Karpas-422 (cell line): ENCODE results near the gene IFNA6. TPM values are rescaled to one million over a fixed set of nuclear protein-coding genes. Genes with fewer than 3 reads are reported as not detected.

Experiments used
- total RNA-seq: library from RNA; depleted of rRNA; stranded (reverse); fragments of >200 nt; shearing (Covaris generic); gene quantifications from 2 replicates; pipeline ENCODE4 v1.2.3, GENCODE V29; 2014; ENCODE audit warnings: low replicate concordance; rRNA removed

IFNA6 gene
- total RNA-seq, 1 experiment from 2014 or later = not detected

Other genes starting within 250 kb of the IFNA6 start
- gene IFNW1, start 209.1 kb downstream of the IFNA6 start, total RNA-seq = not detected in 2 replicates
- not detected in 2 replicates for gene IFNA21, start 184.2 kb downstream of the IFNA6 start, total RNA-seq
- gene IFNA4, start 163.3 kb downstream of the IFNA6 start, total RNA-seq = not detected in 2 replicates
- not detected in 2 replicates for gene IFNA7, start 148.7 kb downstream of the IFNA6 start, total RNA-seq
- not detected in 2 replicates for gene IFNA10, start 143.7 kb downstream of the IFNA6 start, total RNA-seq
- gene IFNA16, start 133.6 kb downstream of the IFNA6 start, total RNA-seq = not detected in 2 replicates
- gene IFNA17, start 122.7 kb downstream of the IFNA6 start, total RNA-seq = not detected in 2 replicates
- gene IFNA14, start 110.9 kb downstream of the IFNA6 start, total RNA-seq = not detected in 2 replicates
- not detected in 2 replicates for gene IFNA5, start 45.6 kb downstream of the IFNA6 start, total RNA-seq
- 14.0 and 21.2 TPM in 2 replicates for gene KLHL9, start 15.5 kb downstream of the IFNA6 start, total RNA-seq
- not detected in 2 replicates for gene IFNA13, start 17.2 kb upstream of the IFNA6 start, total RNA-seq
- gene IFNA2, start 34.5 kb upstream of the IFNA6 start, total RNA-seq = not detected in 2 replicates
- gene IFNA8, start 58.2 kb upstream of the IFNA6 start, total RNA-seq = not detected in 2 replicates
- not detected in 2 replicates for gene IFNA1, start 89.6 kb upstream of the IFNA6 start, total RNA-seq
- not detected in 2 replicates for gene IFNE, start 131.4 kb upstream of the IFNA6 start, total RNA-seq